Ishikawa (cell line): Measurements from ENCODE around the gene CCDC51.

Source experiments
- CEBPB ChIP-seq: IDR thresholded peaks from 2 replicates; pipeline ENCODE4 v1.6.1; 2012
- CREB1 ChIP-seq: IDR thresholded peaks from 2 replicates; pipeline ENCODE4 v1.6.1; 2012; ENCODE audit warnings: low read depth
- EGR1 ChIP-seq: IDR thresholded peaks from 2 replicates; pipeline ENCODE4 v1.6.1; 2012
- EP300 ChIP-seq: IDR thresholded peaks from 2 replicates; pipeline ENCODE4 v1.6.1; 2012; ENCODE audit warnings: borderline replicate concordance
- MAX ChIP-seq: IDR thresholded peaks from 2 replicates; pipeline ENCODE4 v1.6.1; 2012
- NFIC ChIP-seq: IDR thresholded peaks from 2 replicates; pipeline ENCODE4 v1.6.1; 2012
- RAD21 ChIP-seq: IDR thresholded peaks from 2 replicates; pipeline ENCODE4 v1.6.1; 2012; ENCODE audit warnings: low read depth
- TAF1 ChIP-seq: IDR thresholded peaks from 2 replicates; pipeline ENCODE4 v1.6.1; 2012; ENCODE audit warnings: low read depth, mild to moderate bottlenecking
- USF1 ChIP-seq: IDR thresholded peaks from 2 replicates; pipeline ENCODE4 v1.6.1; 2012
- ZBTB7A ChIP-seq: IDR thresholded peaks from 2 replicates; pipeline ENCODE4 v1.6.1; 2012; ENCODE audit warnings: low read depth

GRCh38 chr3:48473617-48473952, 33.7 kb upstream of the CCDC51 start:
- TF ChIP-seq NFIC (no peak), EGR1 (no peak), MAX (no peak), CEBPB (no peak), EP300 (no peak), CREB1 (no peak), ZBTB7A (no peak), USF1 (no peak), RAD21 (no peak), TAF1 (no peak)
